Body of pancreas (tissue), 4 donors: Measurements from ENCODE around the gene NUP214. TPM values are rescaled to one million over a fixed set of nuclear protein-coding genes. Genes with fewer than 3 reads are reported as not detected.

Source experiments
- ATAC-seq: fragments of 150-250 bp; one replicate; pipeline ENCODE4 v1.9.1; 2016
- DNase-seq, 4 donors: peaks; one replicate each; pipeline ENCODE4 v3.0.0-alpha.2; 2019
- H3K27ac ChIP-seq, 4 donors: fragments of 200-600 bp; sonication (generic); 1 replicate in 3 of 4; 2 replicates in 1 of 4; pipeline versions ENCODE4 v1.5.1 to v1.6.1; 2016 to 2019; ENCODE audit warnings: mild to moderate bottlenecking in 1 of 4, mixed read lengths in 1 of 4, moderate library complexity in 1 of 4
- H3K27me3 ChIP-seq, 2 donors: fragments of 200-600 bp; sonication (generic); one replicate each; pipeline ENCODE4 v1.6.0; 2016; ENCODE audit warnings: mild to moderate bottlenecking in 1 of 2
- H3K36me3 ChIP-seq, 2 donors: fragments of 200-600 bp; sonication (generic); replicated peaks in 1 of 2; 2 replicates each; pipeline ENCODE4 v1.5.1; 2016; ENCODE audit warnings: low read depth in 2 of 2; ENCODE audit not compliant: insufficient read depth in 1 of 2
- H3K4me1 ChIP-seq: fragments of 200-600 bp; sonication (generic); one replicate; pipeline ENCODE4 v1.6.0; 2016
- H3K4me3 ChIP-seq, 2 donors: fragments of 200-600 bp; sonication (generic); 1 replicate in 1 of 2; 2 replicates in 1 of 2; pipeline ENCODE4 v1.5.1; 2016 to 2019
- H3K9me3 ChIP-seq, 3 donors: fragments of 200-600 bp; sonication (generic); 1 replicate in 2 of 3; 2 replicates in 1 of 3; pipeline ENCODE4 v1.5.1; 2016
- CTCF ChIP-seq, 7 experiments: fragments of 450-650 bp in 4 of 7; fragments of 200-600 bp in 3 of 7; sonication (generic) in 3 of 7; IDR thresholded peaks; one replicate each; pipeline ENCODE4 v1.5.1; 2016 to 2019; ENCODE audit warnings: antibody characterized with exemption in 7 of 7
- POLR2A ChIP-seq, 3 donors: fragments of 450-650 bp; IDR thresholded peaks; one replicate each; pipeline ENCODE4 v1.6.1; 2016; ENCODE audit warnings: antibody characterized with exemption in 3 of 3, mild to moderate bottlenecking in 2 of 3
- WGBS, 2 donors: methylation state at CpG; one replicate each; pipeline ENCODE4 v1.1.5; 2017; 5-methylcytosine and 5-hydroxymethylcytosine counted together
- intact Hi-C: fragments of 100-400 bp; cut with DNase I; formaldehyde crosslinking; loops from one replicate; pipeline ENCODE4 v1.15.1; 2023
- total RNA-seq, 2 donors: library from RNA; depleted of rRNA; stranded (reverse); fragments of >200 nt; gene quantifications; one replicate each; pipeline ENCODE4 v1.1.0, GENCODE V29; 2016

NUP214 gene
- 10 to 100 TPM; 24.7 to 29.6 TPM for total RNA-seq

GRCh38 chr9:131125288-131126058 lies at the start of gene NUP214:
Gene NUP214 (plus strand): TSS chr9:131125586. CDS start chr9:131125705, 119 bp downstream.
- peak; percentile 99 for DNase-seq
- 1 to 2% methylated on average over 26 to 60 of the region's 61 CpGs for WGBS, 2 donors

GRCh38 chr9:131076347-131077195 lies 48.8 kb upstream of the NUP214 start:
- intact Hi-C loops: no loop called here
- no peak for ATAC-seq
- TF ChIP-seq CTCF (IDR thresholded peaks at IDR 0.05): no peak
- no peak for TF ChIP-seq POLR2A (IDR thresholded peaks at IDR 0.05)
- WGBS, 2 donors: 66 to 74% methylated on average over 9 to 15 of the region's 15 CpGs
- no peak overlapping the region for H3K27ac ChIP-seq
- no peak for DNase-seq
- no peak overlapping the region for H3K4me3 ChIP-seq
- H3K4me1 ChIP-seq: no peaks in the 10 kb centered on the region
- no peaks in the 10 kb centered on the region for H3K27me3 ChIP-seq
- no peaks in the 10 kb centered on the region for H3K36me3 ChIP-seq
- no peaks in the 10 kb centered on the region for H3K9me3 ChIP-seq

More at GRCh38 chr9:131125288-131126058, at the start of gene NUP214:
- peak; percentile 77 to 95 (median 94) for TF ChIP-seq POLR2A (IDR thresholded peaks at IDR 0.05)
- TF ChIP-seq CTCF (IDR thresholded peaks at IDR 0.05): peak in 1 of 7 experiments; percentile 28
- Histone ChIP-seq H3K9me3 (no peaks in the 10 kb centered on the region), H3K4me3 (peak within 1 kb of the TSS; percentile 75 to 80), H3K4me1 (peaks cover 21% of the 10 kb centered on the region), H3K27me3 (no peaks in the 10 kb centered on the region), H3K27ac (peak within 1 kb of the TSS; percentile 65 to 83 (median 80)), H3K36me3 (peaks cover 0 to 12% of the 10 kb centered on the region in 2 donors)
- intact Hi-C loops: no loop called here
- peak; percentile 100 for ATAC-seq

GRCh38 chr9:131078427-131079366 lies 46.7 kb upstream of the NUP214 start:
- 71 to 74% methylated on average over 10 to 17 of the region's 17 CpGs for WGBS, 2 donors
- Histone ChIP-seq H3K36me3 (no peaks in the 10 kb centered on the region), H3K27ac (no peak overlapping the region), H3K4me1 (no peaks in the 10 kb centered on the region), H3K9me3 (no peaks in the 10 kb centered on the region), H3K27me3 (no peaks in the 10 kb centered on the region), H3K4me3 (no peak overlapping the region)
- ATAC-seq (no peak), DNase-seq (no peak)
- no peak for TF ChIP-seq CTCF (IDR thresholded peaks at IDR 0.05)
- TF ChIP-seq POLR2A (IDR thresholded peaks at IDR 0.05): no peak
- intact Hi-C loops: no loop called here

DNA sequence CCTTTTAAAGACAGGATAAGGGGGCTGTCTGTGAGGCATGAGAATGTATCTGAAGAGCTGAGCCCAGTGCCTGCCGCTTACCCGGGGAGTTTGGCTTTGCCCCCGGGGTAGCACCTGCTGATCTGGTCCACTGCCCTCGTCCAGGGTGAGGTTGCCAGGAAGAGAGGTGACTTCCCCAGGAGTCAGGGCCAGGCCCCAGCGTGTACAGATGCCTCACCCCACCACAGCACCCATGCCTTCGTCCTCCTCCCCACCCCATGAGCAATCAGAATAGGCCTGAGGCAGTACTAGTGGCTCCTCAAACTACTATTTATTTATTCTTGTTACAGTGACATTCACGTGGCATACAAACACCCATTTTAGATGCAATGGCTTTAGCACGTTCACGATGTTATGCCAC lies 44.8 kb upstream of the NUP214 start:
- Histone ChIP-seq H3K36me3 (no peaks in the 10 kb centered on the region), H3K4me3 (no peak overlapping the region), H3K27ac (no peak overlapping the region), H3K4me1 (no peaks in the 10 kb centered on the region), H3K9me3 (no peaks in the 10 kb centered on the region), H3K27me3 (no peaks in the 10 kb centered on the region)
- TF ChIP-seq POLR2A (IDR thresholded peaks at IDR 0.05) (no peak), CTCF (IDR thresholded peaks at IDR 0.05) (no peak)
- 51 to 58% methylated on average over 5 to 9 of the region's 9 CpGs for WGBS, 2 donors
- ATAC-seq: no peak
- intact Hi-C loops: no loop called here
- no peak for DNase-seq
